ENCODE measurements around the gene CFAP161. TPM values are rescaled to one million over a fixed set of nuclear protein-coding genes. Genes with fewer than 3 reads are reported as not detected.
"Not testable (repeated sequence)": the region's sequence is repeated elsewhere in the genome, so short reads cannot be mapped to it uniquely, and the experiment has no call there.

Gene CFAP161
- total RNA-seq, 1 experiment from 2014 or later: 2.0 TPM

DNA sequence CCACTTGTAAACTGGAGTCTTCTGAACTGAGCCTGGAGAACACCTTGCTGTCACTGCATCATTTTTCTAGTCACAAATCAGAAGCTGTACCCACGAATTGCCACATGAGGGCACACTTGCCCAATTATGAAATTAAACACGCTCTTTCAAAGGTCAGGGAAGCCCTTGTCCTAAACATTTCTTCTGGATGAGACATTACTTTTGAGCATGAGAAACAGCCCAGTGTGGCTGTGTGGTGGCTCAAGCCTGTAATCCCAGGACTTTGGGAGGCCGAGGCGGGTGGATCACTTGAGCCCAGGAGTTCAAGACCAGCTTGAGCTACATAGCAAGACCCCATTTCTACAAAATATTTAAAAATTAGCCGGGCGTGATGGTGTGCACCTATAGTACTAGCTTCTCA is 27.5 kb upstream of the CFAP161 start:
- DNase-seq (ENCODE audit: low spot score): peak; percentile 80

DNA sequence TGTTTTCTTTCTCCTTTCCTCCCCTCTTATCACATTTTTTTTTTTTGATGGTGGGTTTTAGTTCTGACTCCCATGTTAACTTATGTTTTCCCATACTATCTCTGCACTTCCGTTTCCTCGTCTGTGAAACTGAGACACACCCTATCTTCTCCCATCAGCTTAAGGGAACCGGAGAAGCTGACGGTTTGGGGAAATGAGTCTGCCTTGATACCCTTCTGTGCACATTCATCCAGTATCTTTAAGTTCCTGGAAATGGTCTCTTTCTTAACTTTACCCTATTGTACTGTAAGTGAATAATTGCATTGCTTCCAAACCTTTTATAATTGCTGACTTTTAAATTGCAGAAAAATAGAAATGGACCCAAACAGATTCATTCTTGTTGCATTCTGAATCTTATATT is 26.2 kb upstream of the CFAP161 start:
- no peak for DNase-seq (ENCODE audit: low spot score)

DNA sequence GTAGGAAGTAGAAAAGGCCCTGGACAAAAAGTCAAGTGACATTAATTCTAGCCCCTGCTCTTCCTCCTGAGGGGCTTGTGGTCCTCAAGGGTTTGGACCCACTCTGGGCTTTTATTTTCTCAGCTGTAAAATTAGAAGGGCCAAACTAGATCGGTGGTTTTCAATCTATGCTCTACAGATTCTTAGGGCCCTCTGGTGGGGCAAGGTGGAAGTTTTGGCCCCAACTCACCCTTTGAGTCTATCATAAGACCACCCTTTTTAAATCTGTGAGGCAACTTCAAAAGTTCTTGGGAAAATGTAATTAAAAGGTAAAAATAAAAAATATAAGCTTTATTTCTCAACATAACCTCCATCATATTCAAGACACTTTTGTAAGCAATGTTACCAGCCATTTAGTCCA is 25.6 kb upstream of the CFAP161 start:
- DNase-seq (ENCODE audit: low spot score): peak; percentile 22

DNA sequence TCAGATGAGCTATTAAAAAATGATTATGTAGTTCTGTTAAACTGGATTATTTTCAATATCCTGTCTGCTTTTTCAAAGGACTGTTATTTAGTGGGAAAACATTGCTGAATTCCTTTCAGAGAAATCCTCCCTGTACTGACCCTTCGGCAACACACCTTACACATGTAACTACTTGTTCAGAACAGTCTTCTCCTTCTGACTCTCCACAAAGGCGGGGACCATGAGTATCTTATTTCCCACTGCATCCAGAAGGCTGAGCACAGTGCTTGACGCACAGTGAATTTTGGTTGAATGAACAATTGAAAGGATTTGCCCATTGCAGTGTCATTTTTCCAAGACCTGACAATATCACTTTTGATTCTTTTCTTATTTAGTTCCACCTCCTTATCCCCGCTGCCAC is 23.1 kb upstream of the CFAP161 start:
- DNase-seq (ENCODE audit: low spot score): no peak

DNA sequence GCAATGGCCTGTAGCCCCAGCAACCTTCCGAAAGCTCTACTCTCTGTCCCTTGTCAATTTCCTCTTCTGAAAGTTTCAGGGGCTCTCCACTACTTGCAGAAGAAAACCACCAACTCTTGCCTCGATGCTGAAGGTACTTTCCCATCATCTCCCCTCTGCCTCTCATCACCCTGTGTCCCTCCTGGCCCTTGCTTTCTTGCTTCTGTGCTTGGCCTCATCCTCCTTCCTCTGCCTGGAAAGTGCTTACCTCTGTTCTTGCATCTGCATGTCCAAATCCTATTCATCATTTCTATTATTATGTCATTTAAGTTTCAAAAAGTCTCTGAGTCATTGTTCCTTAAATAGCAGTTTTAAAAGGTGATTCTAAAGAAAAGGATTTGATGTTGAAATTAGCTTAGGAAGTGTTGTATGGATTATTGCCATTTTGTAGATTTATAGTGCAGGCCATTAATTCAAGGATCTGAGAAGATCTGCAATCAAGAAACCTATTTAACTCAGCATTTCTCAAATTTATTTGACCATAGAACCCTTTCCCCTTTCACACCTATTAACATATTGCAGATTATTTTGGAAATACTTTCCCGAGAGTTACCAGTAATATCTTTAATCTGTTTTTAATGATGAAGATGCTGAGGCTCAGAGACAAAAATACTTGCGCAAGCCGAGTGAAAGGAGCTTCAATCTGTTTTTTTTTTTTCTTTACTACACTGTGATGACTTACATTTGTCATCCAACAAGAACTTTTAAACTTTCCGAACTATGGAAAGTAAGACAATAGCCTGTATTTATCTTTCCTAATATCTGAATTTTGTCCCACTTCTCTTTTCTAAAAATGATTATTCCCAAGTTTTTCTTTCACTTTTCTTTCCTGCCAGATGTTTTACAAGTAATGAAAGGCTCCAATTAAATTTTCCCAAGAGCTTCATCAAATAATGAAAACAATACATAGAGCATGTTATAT is 22.3 kb upstream of the CFAP161 start:
- no peak for DNase-seq (ENCODE audit: low spot score)

DNA sequence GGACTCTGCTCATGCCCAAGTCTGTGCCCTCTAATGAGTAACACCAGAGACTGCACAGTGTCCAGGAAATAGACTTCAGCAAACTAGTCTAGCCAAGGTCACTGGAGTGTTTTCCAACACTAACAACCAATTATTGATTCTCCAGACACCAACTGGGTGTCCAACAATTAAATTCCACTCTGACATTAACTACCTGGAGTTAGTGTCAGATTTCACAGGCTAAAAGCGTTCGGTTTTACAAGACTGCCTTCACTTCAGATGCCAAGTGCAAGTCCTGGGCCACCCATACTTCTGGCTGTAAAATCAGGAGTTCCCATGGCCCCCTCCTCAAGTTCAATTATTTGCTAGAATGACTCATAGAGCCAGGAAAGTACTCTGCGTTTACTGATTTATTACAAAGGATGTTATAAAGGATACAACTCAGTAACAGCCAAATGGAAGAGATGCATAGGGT is 20.8 kb upstream of the CFAP161 start:
- no peak for DNase-seq (ENCODE audit: low spot score)

DNA sequence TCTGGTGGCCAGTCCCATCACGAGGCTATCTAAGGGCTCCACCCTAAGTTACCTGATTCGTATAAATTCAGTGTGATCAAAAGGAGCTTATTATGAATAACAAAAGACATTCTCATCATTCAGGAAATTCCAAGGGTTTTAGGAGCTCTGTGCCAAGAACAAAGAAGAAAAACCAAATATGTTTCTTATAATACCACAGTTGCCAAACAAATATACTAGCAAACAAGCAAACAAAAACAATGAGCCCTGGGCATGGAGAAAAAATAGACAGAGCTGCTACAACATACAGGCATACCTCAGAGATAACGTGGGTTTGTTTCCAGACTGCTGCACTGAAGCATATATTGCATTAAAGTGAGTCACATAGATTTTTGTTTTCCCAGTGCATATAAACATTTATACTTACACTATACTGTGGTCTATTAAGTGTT is 20.2 kb upstream of the CFAP161 start:
- no peak for DNase-seq (ENCODE audit: low spot score)

DNA sequence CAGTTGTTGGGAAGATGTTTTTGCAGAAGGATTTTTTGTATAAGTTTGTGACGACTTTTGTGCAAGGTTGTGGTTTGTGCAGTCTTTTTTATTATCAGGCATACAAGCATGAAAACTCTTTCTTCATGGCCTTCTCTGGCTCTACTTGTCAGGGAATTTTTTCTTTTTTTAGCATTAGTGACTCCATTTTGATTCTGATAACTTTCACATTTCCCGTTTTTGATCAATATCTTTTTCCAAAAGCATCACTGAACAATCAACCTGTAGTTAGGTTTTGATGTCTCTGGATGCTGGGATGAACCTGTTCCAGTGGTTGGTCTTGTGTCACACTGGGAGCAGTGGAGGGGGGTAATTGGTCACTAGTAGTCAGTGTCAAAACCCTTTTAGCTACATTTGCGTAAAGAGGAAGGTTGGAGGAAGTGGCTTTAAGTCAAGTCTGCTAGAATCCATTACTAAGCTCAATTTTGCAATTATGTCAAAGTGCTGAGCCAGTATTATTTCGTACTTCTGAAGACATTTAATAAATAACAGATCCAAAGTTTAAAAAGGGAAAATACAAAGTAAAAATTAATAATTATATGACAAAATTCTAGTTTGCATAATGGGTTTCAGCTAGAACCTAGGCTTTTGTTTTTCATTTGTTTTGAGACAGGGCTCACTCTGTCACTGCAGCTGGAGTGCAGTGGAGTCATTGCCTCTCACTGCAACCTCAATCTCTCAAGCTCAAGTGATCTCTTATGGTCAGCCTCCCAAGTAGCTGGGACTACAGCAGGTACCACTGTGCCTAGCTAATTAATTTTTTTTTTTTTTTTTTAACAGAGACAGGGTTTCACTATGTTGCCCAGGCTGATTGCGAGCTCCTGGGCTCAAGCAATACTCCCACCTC is 18.8 kb upstream of the CFAP161 start:
- DNase-seq (ENCODE audit: low spot score): no peak

DNA sequence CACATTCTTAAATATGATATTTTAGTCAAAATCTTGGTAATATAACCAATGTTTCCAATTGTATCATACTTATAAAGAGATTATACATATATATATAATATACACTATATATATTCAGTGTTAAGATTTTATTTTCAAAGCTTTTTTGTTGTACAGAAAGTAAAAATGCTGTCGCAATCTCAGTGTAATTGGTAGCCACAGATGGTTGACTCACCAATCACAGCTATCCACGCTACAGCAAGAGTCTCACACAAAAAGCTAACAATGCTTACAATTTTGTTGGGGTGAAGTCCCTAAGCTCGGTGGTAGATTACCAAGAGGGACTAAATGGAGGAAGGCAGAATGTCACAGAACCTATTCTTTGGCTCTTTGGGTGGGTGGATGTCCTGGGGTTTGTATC is 16.9 kb upstream of the CFAP161 start:
- DNase-seq (ENCODE audit: low spot score): no peak

DNA sequence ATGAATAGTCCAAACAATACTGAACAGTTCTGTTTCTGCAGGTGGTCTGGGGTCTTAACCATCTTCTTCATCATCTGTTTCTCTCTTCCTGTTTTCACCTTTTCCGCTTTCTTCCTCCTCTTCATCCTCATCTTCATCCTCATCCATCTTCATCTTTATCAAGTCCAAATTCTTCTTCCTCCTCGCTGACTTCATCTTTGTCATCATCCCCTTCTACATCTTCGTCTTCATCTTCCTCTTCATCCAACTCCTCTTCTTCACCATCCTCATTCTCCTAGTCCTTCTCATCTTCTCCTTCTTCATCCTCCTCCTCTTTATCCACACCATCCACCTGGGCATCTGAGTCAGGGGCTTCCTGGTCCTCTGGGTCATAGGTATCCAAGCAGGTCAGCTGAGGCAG is 16.5 kb upstream of the CFAP161 start:
- DNase-seq (ENCODE audit: low spot score): no peak

DNA sequence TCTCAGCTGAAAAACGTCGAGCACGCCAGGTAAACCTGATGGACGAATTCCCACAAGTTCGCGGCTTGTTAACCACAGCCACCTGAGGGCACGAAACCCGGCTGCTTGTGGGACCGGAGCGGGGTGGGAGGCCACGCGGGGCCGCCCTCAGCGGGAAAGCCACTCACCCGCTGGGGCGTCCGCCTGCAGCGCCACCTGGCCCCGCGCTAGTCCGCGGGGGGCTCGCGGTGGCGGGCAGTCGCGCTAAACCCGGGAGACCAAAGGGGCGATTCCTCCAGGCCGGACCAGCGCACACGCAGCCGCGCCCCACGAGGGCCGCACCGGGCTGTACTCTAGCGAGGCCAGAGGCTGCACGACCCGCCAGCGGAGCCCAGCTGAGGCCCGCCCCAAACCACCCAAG is 15.7 kb upstream of the CFAP161 start:
- DNase-seq (ENCODE audit: low spot score): no peak

DNA sequence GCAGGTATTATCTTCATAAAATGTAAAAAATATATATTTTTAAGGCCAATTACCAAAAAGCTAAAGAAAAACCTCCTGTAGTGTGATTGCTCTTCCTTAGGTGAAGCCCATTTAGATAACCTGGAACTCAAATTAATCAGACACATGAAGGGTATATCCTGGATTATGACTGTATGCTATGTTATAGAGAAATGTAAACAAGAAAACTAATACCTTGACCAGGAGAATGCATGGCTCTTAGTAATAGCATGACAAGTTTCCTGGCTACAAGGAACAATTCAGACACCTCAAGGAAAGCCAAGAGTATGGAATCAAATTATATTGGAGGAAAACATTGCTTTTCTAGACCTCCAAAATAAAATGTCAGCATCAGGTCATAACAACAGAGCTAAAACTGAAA is 14.0 kb upstream of the CFAP161 start:
- DNase-seq (ENCODE audit: low spot score): no peak

DNA sequence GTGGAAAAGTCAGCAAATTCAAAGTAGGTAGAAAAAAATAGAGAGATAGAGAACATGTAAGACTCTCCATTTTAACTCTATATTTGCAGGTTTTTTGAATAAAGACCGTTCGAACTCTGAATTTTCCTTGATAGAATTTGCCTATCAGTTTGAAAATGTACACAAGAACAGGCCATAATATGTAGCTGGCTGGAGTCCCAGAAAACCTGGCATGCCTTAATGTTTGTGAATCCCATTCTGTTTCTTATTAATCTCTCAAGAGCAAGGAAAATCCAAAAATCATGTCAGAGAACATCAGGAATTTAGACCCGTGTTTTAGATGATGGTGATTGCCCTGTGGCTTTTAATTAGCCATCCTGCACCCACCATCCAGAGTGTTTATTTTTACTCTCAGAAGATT is 7.2 kb upstream of the CFAP161 start:
- no peak for DNase-seq (ENCODE audit: low spot score)

DNA sequence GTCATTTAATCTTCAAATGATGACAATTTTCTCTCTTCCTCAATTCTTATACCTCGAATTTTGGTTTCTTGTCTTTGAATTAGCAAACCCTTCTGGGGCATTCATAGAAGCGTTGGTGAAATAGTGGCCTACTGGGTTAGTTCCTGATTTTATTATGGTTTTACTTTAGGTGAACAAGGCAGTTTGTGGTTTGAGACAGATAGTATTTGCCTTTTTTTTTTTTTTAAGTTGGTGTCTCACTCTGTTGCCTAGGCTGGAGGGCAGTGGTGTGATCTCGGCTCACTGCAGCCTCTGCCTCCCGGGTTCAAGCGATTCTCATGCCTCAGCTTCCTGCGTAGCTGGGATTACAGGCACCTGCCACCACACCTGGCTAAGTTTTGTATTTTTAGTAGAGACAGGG is 7.4 kb downstream of the CFAP161 start:
- not testable (repeated sequence) for DNase-seq (ENCODE audit: low spot score)

DNA sequence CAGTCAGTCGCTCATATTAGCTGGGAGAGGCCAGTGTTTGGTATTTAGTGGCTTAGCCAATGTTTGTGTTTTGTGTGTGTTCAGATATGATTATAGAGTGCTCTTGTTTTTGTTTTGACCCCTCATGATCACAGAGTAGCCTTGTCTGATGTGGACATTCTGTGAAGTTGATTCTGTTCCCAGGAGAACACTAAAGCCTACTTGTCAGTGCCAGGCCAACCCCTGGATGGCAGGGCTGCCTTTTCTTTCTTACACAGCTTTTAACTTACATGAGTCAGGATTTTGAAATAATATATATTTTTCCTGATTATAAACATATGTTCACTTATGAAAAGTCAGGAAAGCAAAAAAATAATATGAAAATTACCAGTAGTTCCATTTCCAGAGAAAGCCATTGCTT is 11.9 kb downstream of the CFAP161 start:
- no peak for DNase-seq (ENCODE audit: low spot score)

DNA sequence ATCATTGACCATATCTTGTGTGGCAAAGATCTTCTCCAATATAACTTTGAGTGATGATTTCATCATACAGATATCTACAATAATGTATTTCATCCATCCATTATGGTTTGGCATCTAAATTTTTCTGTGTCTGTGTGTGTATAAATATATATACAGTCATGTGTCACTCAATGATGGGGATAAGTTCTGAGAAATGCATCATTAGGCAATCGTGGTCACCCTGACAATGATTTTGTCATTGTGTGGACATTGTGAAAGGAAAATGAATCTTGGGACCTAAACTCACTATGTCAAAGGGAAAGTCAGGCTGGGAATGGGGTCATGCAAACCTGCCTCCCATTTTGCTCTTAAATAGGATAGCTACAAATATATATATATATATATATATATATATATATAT is 12.4 kb downstream of the CFAP161 start:
- no peak for DNase-seq (ENCODE audit: low spot score)

DNA sequence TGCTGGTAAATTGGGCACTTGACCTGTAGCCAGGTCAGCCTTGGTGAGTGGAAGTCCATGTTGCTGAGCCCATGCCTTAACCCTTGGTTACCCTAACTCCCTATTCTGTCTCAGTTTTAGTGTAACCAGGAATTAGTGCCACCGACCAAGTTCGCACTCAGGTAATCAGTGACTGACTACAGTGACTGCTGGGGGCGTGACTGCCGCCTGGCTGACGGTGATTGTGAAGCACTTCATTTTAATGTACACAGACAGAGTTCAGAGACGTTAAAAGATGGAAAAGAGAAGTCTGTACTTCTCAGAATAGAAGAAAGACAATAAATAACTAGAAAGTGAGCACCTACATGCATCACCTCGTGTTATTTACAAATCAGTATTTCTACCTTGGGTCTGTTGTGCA is 17.3 kb downstream of the CFAP161 start:
- DNase-seq (ENCODE audit: low spot score): no peak

DNA sequence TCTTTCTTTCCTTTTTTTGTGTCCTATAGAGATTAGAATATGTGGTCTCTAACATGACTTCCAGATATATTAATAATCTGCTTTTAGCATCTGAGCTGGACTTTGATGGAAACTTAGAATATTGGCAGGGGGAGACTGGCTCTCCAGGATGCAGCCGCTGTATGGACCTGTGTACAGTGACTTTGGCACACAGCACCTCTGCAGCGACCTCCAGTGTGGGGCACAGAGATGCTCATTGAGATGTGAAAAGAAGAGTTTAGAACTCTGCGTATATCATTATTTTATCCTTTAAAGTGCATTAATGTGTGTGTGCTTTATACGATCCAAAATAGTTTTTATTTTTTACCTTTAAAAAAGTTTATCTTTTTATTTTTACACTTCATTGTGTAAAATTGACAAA is 18.3 kb downstream of the CFAP161 start:
- DNase-seq (ENCODE audit: low spot score): no peak

DNA sequence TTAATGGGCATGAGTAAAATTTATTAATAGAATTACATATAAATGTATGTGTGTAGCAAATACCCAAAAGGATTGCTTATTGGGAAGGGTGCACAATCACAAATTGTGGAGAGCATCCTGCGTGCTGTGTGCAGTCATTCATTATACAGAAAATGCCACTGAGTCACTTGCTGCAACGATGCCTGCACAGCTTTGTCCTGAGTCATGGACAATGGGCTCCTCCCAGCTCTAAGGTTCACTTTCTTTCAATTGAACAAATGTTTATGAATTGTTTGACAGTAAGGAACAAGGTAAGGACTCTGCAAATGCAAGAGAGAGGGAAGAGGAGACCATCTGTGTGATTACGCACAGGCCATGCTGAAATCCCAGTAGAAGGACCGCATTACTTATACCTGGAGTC is 18.7 kb downstream of the CFAP161 start:
- DNase-seq (ENCODE audit: low spot score): no peak

DNA sequence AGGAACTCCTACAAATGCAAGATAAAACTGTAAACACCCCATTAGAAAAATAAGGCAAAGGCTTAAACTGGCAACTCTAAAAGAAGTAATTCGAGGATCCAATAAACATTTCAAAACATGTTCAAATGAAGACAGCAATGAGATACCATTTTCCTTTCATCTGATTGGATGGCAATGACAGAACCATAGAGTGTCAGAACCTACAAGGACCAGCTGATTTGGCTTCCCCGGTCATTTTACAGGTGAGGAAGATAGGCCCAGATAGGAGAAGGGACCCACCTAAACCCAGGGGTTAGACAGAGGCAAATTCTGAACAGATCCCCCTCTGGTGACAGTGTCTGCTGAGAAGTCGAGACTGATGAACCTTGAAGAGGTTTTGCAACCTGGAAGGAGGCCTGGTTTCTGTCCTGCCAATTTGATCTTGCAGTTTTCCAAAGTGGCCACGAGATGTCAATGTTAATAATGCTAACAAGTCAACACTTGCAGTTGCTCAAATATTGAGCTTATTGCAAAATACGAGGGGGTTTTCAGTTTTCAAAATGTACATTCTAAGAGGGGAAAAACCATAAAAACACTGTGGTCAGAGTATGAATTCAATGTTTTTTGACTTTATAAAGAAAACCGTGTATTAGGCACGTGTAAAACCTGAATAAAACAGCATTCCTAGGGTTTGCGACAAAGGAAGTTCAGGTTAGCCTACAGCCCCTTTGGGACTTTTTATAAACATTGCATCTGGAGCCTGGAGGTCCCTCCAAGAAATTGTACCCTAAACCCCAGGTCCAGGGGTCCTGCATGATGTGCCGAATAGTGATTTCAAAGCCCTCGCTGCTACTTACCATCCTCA is 21.5 kb downstream of the CFAP161 start:
- peak; percentile 58 for DNase-seq (ENCODE audit: low spot score)

DNA sequence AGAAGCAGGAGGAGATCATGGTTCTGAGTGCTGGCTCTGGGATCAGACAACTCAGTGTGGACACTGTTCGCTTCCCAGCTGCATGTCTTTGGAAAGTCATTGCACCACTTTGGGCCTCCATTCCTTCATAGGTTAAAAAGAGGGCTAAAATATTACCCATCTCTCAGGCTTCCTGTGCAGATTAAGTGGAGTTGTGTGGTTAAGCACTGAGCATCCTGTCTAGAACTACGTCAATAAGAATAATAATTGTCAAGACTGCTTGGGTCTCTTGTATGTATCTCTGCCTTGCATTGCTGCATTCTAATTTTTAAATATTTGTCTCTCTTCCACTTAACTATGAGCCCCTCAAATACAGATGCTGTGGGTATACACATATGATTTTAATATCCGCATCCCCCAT is 22.3 kb downstream of the CFAP161 start:
- DNase-seq (ENCODE audit: low spot score): no peak

Measured in HT-29 (cell line).